HEK293 (cell line): Measurements from ENCODE around the gene PNPO.

ENCODE experiments used
- CTCF ChIA-PET: fragments of 350-600 bp; formaldehyde crosslinking; extraction: SDS; loops from one replicate; lab custom pipeline; 2021; ENCODE audit warnings: antibody characterized with exemption; lab: Yijun Ruan, JAX
- POLR2A ChIA-PET: fragments of 300-600 bp; formaldehyde crosslinking; extraction: SDS; loops from one replicate; lab custom pipeline; 2020; ENCODE audit warnings: antibody characterized with exemption, inconsistent platforms; lab: Yijun Ruan, JAX
- H3K27ac ChIP-seq: fragments of 200-500 bp; sonication (Bioruptor generic); 2 replicates; pipeline ENCODE4 v1.5.1; 2014; ENCODE audit warnings: low read depth, low read length, control low read depth, inconsistent platforms; ENCODE audit errors: extremely low read depth
- H3K36me3 ChIP-seq, 2 experiments: fragments of 200-500 bp in 1 of 2; sonication (Bioruptor generic) in 1 of 2; 1 replicate in 1 of 2; 2 replicates in 1 of 2; pipeline ENCODE4 v1.5.1; 2014 to 2017; ENCODE audit warnings: inconsistent platforms in 2 of 2, low read length in 2 of 2; ENCODE audit not compliant: control insufficient read depth in 2 of 2, insufficient read depth in 1 of 2
- H3K4me1 ChIP-seq: fragments of 200-500 bp; sonication (Bioruptor generic); 2 replicates; pipeline ENCODE4 v1.5.1; 2014; ENCODE audit warnings: mild to moderate bottlenecking, low read length, inconsistent platforms; ENCODE audit not compliant: control insufficient read depth, insufficient read depth
- H3K4me3 ChIP-seq: 2 replicates; pipeline ENCODE4 v1.5.1; 2011; ENCODE audit warnings: low read depth, mild to moderate bottlenecking, control low read depth, low read length, moderate library complexity
- H3K9me3 ChIP-seq: fragments of 200-500 bp; sonication (Bioruptor generic); 2 replicates; pipeline ENCODE4 v1.5.1; 2014; ENCODE audit warnings: low read depth, low read length, inconsistent platforms; ENCODE audit not compliant: control insufficient read depth, insufficient read depth
- EGR2 ChIP-seq: fragments of 450-650 bp; formaldehyde crosslinking; IDR thresholded peaks from 2 replicates; pipeline ENCODE4 v1.5.1; 2016; ENCODE audit warnings: low read depth, missing biosample characterization, missing genetic modification characterization
- GLI4 ChIP-seq: fragments of 450-650 bp; formaldehyde crosslinking; IDR thresholded peaks from 2 replicates; pipeline ENCODE4 v1.5.1; 2016; ENCODE audit warnings: missing biosample characterization, missing genetic modification characterization
- IKZF3 ChIP-seq: fragments of 450-650 bp; IDR thresholded peaks from 2 replicates; pipeline ENCODE4 v1.5.0; 2018; ENCODE audit warnings: missing biosample characterization, mild to moderate bottlenecking, missing genetic modification characterization, moderate library complexity
- PRDM1 ChIP-seq: fragments of 450-650 bp; formaldehyde crosslinking; IDR thresholded peaks from 2 replicates; pipeline ENCODE4; 2016; ENCODE audit warnings: missing biosample characterization, missing genetic modification characterization
- SP7 ChIP-seq: fragments of 450-650 bp; formaldehyde crosslinking; IDR thresholded peaks from 2 replicates; pipeline ENCODE4 v1.5.1; 2016; ENCODE audit warnings: missing biosample characterization, missing genetic modification characterization
- TCF7L2 ChIP-seq: IDR thresholded peaks from 2 replicates; pipeline ENCODE4 v1.6.1; 2011; ENCODE audit warnings: low read depth, mild to moderate bottlenecking, inconsistent platforms, low read length, moderate library complexity, borderline replicate concordance
- ZBTB17 ChIP-seq: fragments of 450-650 bp; formaldehyde crosslinking; IDR thresholded peaks from 2 replicates; pipeline ENCODE4 v1.5.1; 2016; ENCODE audit warnings: missing biosample characterization, missing genetic modification characterization
- ZFP69B ChIP-seq: fragments of 450-650 bp; formaldehyde crosslinking; IDR thresholded peaks from 2 replicates; pipeline ENCODE4 v1.5.1; 2016; ENCODE audit warnings: missing biosample characterization, missing genetic modification characterization
- ZNF10 ChIP-seq: fragments of 450-650 bp; formaldehyde crosslinking; IDR thresholded peaks from 2 replicates; pipeline ENCODE4 v1.5.1; 2017; ENCODE audit warnings: missing biosample characterization, missing genetic modification characterization
- ZNF112 ChIP-seq: fragments of 450-650 bp; formaldehyde crosslinking; IDR thresholded peaks from 2 replicates; pipeline ENCODE4 v1.5.0; 2017; ENCODE audit warnings: missing biosample characterization, missing genetic modification characterization
- ZNF140 ChIP-seq: fragments of 450-650 bp; formaldehyde crosslinking; IDR thresholded peaks from 2 replicates; pipeline ENCODE4 v1.5.1; 2016; ENCODE audit warnings: missing biosample characterization, missing genetic modification characterization
- ZNF239 ChIP-seq: fragments of 450-650 bp; formaldehyde crosslinking; IDR thresholded peaks from 2 replicates; pipeline ENCODE4 v1.5.1; 2016; ENCODE audit warnings: missing biosample characterization, missing genetic modification characterization
- ZNF37A ChIP-seq: fragments of 450-650 bp; IDR thresholded peaks from 2 replicates; pipeline ENCODE4 v1.5.1; 2018; ENCODE audit warnings: missing biosample characterization, missing genetic modification characterization
- ZNF416 ChIP-seq: fragments of 450-650 bp; formaldehyde crosslinking; IDR thresholded peaks from 2 replicates; pipeline ENCODE4 v1.5.1; 2016; ENCODE audit warnings: missing biosample characterization, missing genetic modification characterization
- ZNF473 ChIP-seq: fragments of 450-650 bp; formaldehyde crosslinking; IDR thresholded peaks from 2 replicates; pipeline ENCODE4 v1.5.1; 2017; ENCODE audit warnings: missing biosample characterization, missing genetic modification characterization
- ZNF514 ChIP-seq: fragments of 450-650 bp; formaldehyde crosslinking; IDR thresholded peaks from 2 replicates; pipeline ENCODE4 v1.5.1; 2016; ENCODE audit warnings: missing biosample characterization, missing genetic modification characterization
- ZNF548 ChIP-seq: fragments of 450-650 bp; formaldehyde crosslinking; IDR thresholded peaks from 2 replicates; pipeline ENCODE4 v1.5.1; 2016; ENCODE audit warnings: missing biosample characterization, missing genetic modification characterization
- ZXDB ChIP-seq: fragments of 450-650 bp; formaldehyde crosslinking; IDR thresholded peaks from 2 replicates; pipeline ENCODE4 v1.5.1; 2016; ENCODE audit warnings: missing biosample characterization, missing genetic modification characterization
- TF ChIP-seq, protein P1 (sequence below): fragments of 450-650 bp; formaldehyde crosslinking; IDR thresholded peaks from 2 replicates; pipeline ENCODE4 v1.5.1; 2016; ENCODE audit warnings: missing biosample characterization, missing genetic modification characterization
- TF ChIP-seq, protein P2 (sequence below): fragments of 450-650 bp; formaldehyde crosslinking; IDR thresholded peaks from 2 replicates; pipeline ENCODE4 v1.5.1; 2016; ENCODE audit warnings: missing biosample characterization, missing genetic modification characterization
- TF ChIP-seq, protein P3 (sequence below): fragments of 450-650 bp; formaldehyde crosslinking; conservative IDR thresholded peaks from 2 replicates; pipeline ENCODE4 v1.5.1; 2016; ENCODE audit warnings: low read depth, missing biosample characterization, missing genetic modification characterization

PNPO gene

DNA sequence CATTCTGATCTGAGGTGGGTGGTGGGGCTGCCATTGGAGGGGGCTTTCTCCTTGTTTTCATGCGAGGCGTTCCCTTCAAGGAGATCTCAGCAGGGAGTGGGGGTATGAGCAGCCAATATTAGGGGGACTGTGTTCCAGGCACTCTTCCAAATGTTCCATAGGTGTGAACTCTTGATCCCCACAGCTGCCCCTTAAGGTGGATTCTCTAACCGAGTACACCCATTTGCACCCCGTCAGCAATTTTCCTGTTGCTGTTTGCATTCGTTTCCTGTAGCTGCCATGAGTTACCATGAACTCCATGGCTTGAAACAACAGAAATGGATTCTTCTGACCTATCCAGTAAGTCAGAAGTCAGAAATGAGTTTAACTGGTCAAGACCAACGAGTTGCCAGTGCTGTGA lies 20.0 kb downstream of the PNPO start:
- CTCF ChIA-PET, result interaction anchor here (0.6 to 22.4 kb wide), 6 partner anchors 13 to 1425 kb away, joined by 3 to 592 read pairs (median 3); partner anchors contain the start of genes CDK5RAP3 and SP6
- POLR2A ChIA-PET, result interaction anchor here (0.8 kb wide), 1 partner anchor 9 kb away, joined by 5 read pairs; the partner anchor contains the start of gene CDK5RAP3
- Histone ChIP-seq H3K4me1 (peaks cover 24% of the 10 kb centered on the region), H3K27ac (no peak overlapping the region), H3K36me3 (no peaks in the 10 kb centered on the region), H3K9me3 (no peaks in the 10 kb centered on the region), H3K4me3 (no peak overlapping the region)
- TF ChIP-seq ZNF10 (tag by site-specific recombination) (no peak), ZNF239 (tag by site-specific recombination) (no peak), GLI4 (tag by site-specific recombination) (no peak), PRDM1 (no peak), SP7 (tag by site-specific recombination) (no peak), ZNF473 (tag by site-specific recombination) (no peak), ZBTB17 (tag by site-specific recombination) (no peak), ZFP69B (tag by site-specific recombination) (no peak), IKZF3 (no peak), ZXDB (tag by site-specific recombination) (no peak), EGR2 (tag by site-specific recombination) (no peak)
- TF ChIP-seq, protein P1, sequence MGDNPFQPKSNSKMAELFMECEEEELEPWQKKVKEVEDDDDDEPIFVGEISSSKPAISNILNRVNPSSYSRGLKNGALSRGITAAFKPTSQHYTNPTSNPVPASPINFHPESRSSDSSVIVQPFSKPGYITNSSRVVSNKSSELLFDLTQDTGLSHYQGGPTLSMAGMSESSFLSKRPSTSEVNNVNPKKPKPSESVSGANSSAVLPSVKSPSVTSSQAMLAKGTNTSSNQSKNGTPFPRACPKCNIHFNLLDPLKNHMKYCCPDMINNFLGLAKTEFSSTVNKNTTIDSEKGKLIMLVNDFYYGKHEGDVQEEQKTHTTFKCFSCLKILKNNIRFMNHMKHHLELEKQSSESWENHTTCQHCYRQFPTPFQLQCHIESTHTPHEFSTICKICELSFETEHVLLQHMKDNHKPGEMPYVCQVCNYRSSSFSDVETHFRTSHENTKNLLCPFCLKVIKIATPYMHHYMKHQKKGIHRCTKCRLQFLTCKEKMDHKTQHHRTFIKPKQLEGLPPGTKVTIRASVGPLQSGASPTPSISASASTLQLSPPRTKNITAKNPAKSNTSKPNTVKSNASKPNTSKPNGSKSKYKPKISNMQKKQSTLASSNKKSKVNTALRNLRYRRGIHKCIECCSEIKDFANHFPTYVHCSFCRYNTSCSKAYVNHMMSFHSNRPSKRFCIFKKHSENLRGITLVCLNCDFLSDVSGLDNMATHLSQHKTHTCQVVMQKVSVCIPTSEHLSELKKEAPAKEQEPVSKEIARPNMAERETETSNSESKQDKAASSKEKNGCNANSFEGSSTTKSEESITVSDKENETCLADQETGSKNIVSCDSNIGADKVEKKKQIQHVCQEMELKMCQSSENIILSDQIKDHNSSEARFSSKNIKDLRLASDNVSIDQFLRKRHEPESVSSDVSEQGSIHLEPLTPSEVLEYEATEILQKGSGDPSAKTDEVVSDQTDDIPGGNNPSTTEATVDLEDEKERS (tag by site-specific recombination), result no peak

DNA sequence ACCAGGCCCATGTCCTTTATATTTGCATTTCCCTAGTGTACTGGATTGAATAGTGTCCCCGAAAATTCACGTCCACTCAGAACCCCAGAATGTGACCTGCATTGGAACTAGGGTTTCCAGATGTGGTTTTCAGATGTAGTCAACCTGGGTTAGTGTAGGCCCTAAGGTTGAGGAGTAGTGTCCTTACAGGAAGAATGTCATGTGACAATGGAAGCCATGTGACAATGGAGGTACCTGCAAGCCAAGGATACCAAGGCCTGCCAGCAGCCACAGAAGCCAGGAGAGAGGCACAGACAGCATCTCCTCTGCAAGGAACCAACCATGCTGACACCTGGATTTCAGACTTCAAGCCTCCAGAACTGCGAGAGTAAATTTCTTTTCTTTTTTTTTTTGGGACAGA lies 21.5 kb downstream of the PNPO start:
- Histone ChIP-seq H3K9me3 (no peaks in the 10 kb centered on the region), H3K36me3 (no peaks in the 10 kb centered on the region), H3K27ac (no peak overlapping the region), H3K4me3 (no peak overlapping the region), H3K4me1 (peaks cover 13% of the 10 kb centered on the region)
- CTCF ChIA-PET, result interaction anchor here (9.5 to 22.4 kb wide), 2 partner anchors 11 to 15 kb away, joined by 124 to 592 read pairs; partner anchors contain the start of gene CDK5RAP3
- TF ChIP-seq, protein P2, sequence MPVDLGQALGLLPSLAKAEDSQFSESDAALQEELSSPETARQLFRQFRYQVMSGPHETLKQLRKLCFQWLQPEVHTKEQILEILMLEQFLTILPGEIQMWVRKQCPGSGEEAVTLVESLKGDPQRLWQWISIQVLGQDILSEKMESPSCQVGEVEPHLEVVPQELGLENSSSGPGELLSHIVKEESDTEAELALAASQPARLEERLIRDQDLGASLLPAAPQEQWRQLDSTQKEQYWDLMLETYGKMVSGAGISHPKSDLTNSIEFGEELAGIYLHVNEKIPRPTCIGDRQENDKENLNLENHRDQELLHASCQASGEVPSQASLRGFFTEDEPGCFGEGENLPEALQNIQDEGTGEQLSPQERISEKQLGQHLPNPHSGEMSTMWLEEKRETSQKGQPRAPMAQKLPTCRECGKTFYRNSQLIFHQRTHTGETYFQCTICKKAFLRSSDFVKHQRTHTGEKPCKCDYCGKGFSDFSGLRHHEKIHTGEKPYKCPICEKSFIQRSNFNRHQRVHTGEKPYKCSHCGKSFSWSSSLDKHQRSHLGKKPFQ (tag by site-specific recombination), result no peak
- TF ChIP-seq ZNF548 (tag by site-specific recombination) (no peak), ZNF112 (tag by site-specific recombination) (no peak), ZNF514 (no peak), ZNF416 (tag by site-specific recombination) (no peak), ZNF140 (tag by site-specific recombination) (no peak), ZNF37A (tag by site-specific recombination) (no peak), TCF7L2 (no peak)
- TF ChIP-seq, protein P3, sequence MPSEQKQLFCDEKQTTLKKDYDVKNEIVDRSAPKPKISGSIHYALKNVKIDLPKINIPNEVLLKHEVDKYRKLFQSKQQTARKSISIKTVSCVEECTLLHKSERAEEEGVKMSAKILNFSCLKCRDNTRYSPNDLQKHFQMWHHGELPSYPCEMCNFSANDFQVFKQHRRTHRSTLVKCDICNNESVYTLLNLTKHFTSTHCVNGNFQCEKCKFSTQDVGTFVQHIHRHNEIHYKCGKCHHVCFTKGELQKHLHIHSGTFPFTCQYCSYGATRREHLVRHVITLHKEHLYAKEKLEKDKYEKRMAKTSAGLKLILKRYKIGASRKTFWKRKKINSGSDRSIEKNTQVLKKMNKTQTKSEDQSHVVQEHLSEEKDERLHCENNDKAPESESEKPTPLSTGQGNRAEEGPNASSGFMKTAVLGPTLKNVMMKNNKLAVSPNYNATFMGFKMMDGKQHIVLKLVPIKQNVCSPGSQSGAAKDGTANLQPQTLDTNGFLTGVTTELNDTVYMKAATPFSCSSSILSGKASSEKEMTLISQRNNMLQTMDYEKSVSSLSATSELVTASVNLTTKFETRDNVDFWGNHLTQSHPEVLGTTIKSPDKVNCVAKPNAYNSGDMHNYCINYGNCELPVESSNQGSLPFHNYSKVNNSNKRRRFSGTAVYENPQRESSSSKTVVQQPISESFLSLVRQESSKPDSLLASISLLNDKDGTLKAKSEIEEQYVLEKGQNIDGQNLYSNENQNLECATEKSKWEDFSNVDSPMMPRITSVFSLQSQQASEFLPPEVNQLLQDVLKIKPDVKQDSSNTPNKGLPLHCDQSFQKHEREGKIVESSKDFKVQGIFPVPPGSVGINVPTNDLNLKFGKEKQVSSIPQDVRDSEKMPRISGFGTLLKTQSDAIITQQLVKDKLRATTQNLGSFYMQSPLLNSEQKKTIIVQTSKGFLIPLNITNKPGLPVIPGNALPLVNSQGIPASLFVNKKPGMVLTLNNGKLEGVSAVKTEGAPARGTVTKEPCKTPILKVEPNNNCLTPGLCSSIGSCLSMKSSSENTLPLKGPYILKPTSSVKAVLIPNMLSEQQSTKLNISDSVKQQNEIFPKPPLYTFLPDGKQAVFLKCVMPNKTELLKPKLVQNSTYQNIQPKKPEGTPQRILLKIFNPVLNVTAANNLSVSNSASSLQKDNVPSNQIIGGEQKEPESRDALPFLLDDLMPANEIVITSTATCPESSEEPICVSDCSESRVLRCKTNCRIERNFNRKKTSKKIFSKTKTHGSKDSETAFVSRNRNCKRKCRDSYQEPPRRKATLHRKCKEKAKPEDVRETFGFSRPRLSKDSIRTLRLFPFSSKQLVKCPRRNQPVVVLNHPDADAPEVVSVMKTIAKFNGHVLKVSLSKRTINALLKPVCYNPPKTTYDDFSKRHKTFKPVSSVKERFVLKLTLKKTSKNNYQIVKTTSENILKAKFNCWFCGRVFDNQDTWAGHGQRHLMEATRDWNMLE (tag by site-specific recombination), result no peak
- POLR2A ChIA-PET, result no interaction called here
